Stimulated activated memory B cell treated with anti-CD40 and anti-IgM and Interleukin-4, amounts not matched to agents 10 μg/mL and 1 μg/mL and 100 μg/mL, for 72 hours (primary cell): Measurements from ENCODE around the gene XCL1.
A peak's percentile ranks its signal among the peaks of the same experiment; 100 is the strongest.
"Not testable (repeated sequence)": the region's sequence is repeated elsewhere in the genome, so short reads cannot be mapped to it uniquely, and the experiment has no call there.

Source experiments
- ATAC-seq: fragments of 150-1000 bp; cut with Tn5 transposase; 2 replicates; pipeline ENCODE4 v1.10.0; 2021
- H3K27ac Mint-ChIP-seq: one replicate; pipeline ENCODE4 v1.8.0; 2022; ENCODE audit warnings: mild to moderate bottlenecking, mixed read lengths
- H3K27me3 Mint-ChIP-seq: one replicate; pipeline ENCODE4 v1.8.0; 2022; ENCODE audit warnings: mixed read lengths
- H3K36me3 Mint-ChIP-seq: one replicate; pipeline ENCODE4 v1.8.0; 2022; ENCODE audit warnings: mixed read lengths
- H3K4me1 Mint-ChIP-seq: one replicate; pipeline ENCODE4 v1.8.0; 2022; ENCODE audit warnings: mixed read lengths
- H3K4me3 Mint-ChIP-seq: one replicate; pipeline ENCODE4 v1.8.0; 2022; ENCODE audit warnings: mild to moderate bottlenecking, moderate library complexity, mixed read lengths
- H3K9me3 Mint-ChIP-seq: one replicate; pipeline ENCODE4 v1.8.0; 2022; ENCODE audit warnings: mixed read lengths

The XCL1 gene, protein sequence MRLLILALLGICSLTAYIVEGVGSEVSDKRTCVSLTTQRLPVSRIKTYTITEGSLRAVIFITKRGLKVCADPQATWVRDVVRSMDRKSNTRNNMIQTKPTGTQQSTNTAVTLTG

GRCh38 chr1:168576245-168576688 lies at the start of gene XCL1:
TSS of gene XCL1 (plus strand) at chr1:168576605. CDS start at chr1:168576638, 33 bp downstream.
- not testable (repeated sequence) for H3K4me1 Mint-ChIP-seq, H3K36me3 Mint-ChIP-seq, H3K4me3 Mint-ChIP-seq, H3K27ac Mint-ChIP-seq, H3K9me3 Mint-ChIP-seq
- H3K27me3 Mint-ChIP-seq, result peaks cover 19% of the 10 kb centered on the region
- ATAC-seq, result peak; percentile 24

GRCh38 chr1:168529518-168529917 lies 46.9 kb upstream of the XCL1 start:
- no peak for ATAC-seq
- Mint-ChIP-seq H3K4me3 (no peak overlapping the region), H3K9me3 (no peaks in the 10 kb centered on the region), H3K27me3 (peaks cover 2% of the 10 kb centered on the region), H3K36me3 (no peaks in the 10 kb centered on the region), H3K27ac (no peak overlapping the region), H3K4me1 (no peaks in the 10 kb centered on the region)

DNA sequence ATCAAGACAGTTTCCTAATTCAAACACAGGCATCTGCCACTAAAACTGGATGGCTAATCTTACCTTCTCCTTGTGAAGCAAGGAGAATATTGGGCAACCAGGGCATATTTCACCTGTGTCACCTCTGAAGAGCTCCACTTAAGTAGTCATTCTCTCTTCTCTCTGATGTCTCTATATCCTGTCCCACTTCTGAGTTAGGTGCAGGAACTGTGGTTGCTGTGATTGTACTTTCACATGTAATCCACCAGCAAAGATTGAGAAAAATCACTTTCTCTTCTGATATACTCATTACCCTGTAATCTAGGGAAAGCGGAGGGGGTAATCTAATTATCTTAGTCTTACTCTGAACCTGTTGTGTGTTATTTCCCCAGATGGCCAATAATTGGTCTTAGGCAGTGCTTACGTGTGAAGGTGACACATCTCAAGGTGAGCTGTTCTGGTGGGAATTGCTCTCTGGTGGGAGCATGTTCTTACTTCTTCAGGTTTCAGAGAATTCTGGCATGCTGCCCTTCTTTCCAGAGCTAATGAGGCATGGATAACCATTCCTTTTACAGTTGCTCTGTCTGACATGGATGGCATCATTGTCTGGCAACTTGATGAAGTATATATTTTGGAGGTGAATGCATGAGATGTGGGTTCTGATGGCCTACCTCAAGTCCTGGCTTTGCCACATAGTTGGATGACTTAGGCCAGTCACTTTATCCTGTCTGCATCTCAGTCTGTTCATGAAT lies 44.6 kb upstream of the XCL1 start:
- Mint-ChIP-seq H3K27ac (no peak overlapping the region), H3K4me3 (no peak overlapping the region), H3K36me3 (no peaks in the 10 kb centered on the region), H3K9me3 (no peaks in the 10 kb centered on the region), H3K4me1 (peaks cover 9% of the 10 kb centered on the region), H3K27me3 (no peaks in the 10 kb centered on the region)
- no peak for ATAC-seq

- Mint-ChIP-seq H3K27ac (peak overlapping the region; percentile 35), H3K9me3 (no peaks in the 10 kb centered on the region), H3K4me3 (no peak overlapping the region), H3K4me1 (peaks cover 9% of the 10 kb centered on the region), H3K36me3 (no peaks in the 10 kb centered on the region), H3K27me3 (peaks cover 9% of the 10 kb centered on the region)
- no peak for ATAC-seq
Observed at GRCh38 chr1:168535536-168535935, 40.9 kb upstream of the XCL1 start.

DNA sequence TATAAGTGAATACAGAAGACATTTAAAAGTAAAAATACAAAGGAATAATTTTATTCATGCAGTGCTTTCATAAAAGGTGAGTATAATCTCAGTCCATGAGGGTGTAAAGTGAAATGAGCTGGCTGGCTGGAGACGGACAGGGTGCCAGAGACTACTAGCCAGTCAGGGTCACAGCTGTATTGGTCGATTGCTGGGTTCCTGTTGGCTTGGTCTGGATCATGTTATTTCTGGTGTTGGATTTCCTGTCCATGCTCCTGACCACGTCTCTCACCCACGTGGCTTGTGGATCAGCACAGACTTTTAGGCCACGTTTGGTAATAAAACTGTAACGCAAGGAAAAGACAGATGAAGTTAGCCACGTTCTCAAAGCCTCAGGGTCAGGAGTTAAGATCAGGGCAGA lies 35.6 kb upstream of the XCL1 start:
- not testable (repeated sequence) for H3K9me3 Mint-ChIP-seq, H3K27ac Mint-ChIP-seq

DNA sequence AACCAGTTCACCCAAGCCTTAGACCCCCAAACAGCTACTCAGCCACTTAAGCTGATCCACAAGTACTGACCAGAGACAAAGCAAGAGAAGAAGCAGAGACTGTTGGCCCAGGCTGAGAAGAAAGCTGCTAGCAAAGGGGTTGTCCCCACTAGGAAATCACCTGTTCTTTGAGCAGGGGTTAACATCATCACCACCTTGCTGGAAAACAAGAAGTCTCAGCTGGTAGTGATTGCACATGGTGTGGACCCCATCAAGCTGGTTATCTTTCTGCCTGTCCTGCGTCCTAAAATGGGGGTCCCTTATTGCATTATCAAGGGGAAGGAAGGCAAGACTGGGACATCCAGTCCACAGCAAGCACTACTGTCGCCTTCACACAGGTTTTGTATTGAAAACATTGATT lies 33.4 kb upstream of the XCL1 start:
- H3K9me3 Mint-ChIP-seq, H3K27ac Mint-ChIP-seq, H3K36me3 Mint-ChIP-seq, H3K4me3 Mint-ChIP-seq, ATAC-seq, H3K27me3 Mint-ChIP-seq, H3K4me1 Mint-ChIP-seq: not testable (repeated sequence)

More for the DNA sequence above, 35.6 kb upstream of the XCL1 start:
- not testable (repeated sequence) for H3K4me3 Mint-ChIP-seq, H3K27me3 Mint-ChIP-seq, H3K36me3 Mint-ChIP-seq, ATAC-seq, H3K4me1 Mint-ChIP-seq

GRCh38 chr1:168543840-168544498 lies 32.4 kb upstream of the XCL1 start, which contains the start of gene XCL2:
TSS of gene XCL2 (minus strand) at chr1:168543997. CDS start at chr1:168543964, 33 bp downstream.
- H3K36me3 Mint-ChIP-seq, H3K4me1 Mint-ChIP-seq, H3K27ac Mint-ChIP-seq, ATAC-seq, H3K4me3 Mint-ChIP-seq, H3K27me3 Mint-ChIP-seq, H3K9me3 Mint-ChIP-seq: not testable (repeated sequence)

DNA sequence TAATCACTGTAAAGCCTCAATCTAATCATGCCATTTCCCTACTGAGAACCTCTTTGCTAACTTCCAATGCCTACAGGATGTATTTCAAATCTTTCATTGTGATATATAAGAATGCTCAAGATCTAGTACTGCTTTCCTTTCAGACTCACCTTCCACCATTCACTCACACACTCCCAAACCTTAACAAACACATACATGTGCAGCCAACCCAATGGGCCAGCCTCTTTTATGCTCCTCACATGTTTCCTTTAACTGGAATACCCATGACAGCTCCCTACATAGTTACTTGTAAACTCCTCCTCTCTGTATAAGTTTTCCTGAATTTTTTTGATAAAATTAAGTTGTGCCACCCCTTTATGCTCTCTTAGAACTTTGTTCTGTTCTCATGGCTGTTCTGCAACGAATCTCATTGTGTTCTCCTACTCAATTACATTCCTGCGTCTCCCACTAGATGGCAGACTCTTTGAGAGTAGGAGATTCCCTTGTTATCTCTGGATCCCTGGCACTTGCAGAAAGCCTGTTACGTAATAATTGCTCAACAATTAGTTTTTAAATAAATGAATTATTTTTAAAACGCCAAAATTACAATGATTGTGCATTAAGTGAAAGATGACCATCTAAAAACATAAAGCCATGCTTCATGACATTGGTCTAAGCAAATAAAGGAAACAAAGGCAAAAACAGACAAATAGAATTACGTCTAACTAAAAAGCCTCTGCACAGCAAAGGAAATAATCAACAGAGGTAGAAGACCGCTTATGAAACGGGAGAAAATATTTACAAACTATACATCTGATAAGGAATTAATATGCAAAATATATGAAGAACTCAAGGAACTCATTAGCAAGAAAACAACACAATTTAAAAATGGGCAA lies 30.5 kb upstream of the XCL1 start:
- H3K36me3 Mint-ChIP-seq, ATAC-seq, H3K4me1 Mint-ChIP-seq, H3K27me3 Mint-ChIP-seq, H3K9me3 Mint-ChIP-seq, H3K27ac Mint-ChIP-seq, H3K4me3 Mint-ChIP-seq: not testable (repeated sequence)

DNA sequence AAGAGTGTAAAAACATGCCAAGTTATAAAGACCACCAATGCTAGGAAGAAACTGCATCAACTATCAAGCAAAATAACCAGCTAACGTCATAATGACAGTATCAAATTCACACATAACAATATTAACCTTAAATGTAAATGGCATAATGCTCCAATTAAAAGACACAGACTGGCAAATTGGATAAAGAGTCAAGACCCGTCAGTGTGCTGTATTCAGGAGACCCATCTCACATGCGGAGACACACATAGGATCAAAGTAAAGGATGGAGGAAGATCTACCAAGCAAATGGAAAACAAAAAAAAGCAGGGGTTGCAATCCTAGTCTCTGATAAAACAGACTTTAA lies 29.9 kb upstream of the XCL1 start:
- not testable (repeated sequence) for H3K27ac Mint-ChIP-seq, ATAC-seq, H3K9me3 Mint-ChIP-seq, H3K4me1 Mint-ChIP-seq, H3K27me3 Mint-ChIP-seq, H3K4me3 Mint-ChIP-seq, H3K36me3 Mint-ChIP-seq

DNA sequence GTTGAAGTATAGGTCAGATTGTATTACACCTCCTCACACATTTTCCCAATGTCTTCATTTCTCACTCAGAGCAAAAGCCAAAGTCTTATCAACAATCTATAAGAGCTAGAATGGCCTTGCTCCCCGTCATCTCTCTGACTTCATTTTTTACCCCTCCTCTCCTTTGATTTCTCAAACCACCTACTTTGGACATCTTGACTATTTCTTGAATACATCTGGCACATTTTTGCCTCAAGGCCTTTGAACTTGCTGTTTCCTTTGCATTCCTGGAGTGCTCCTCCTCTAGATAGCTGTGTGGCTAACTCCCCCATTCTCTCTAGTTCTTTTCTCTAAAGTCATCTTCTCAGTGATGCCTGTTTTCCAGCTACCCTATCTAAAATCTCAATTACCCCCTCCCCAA lies 25.4 kb upstream of the XCL1 start:
- H3K27ac Mint-ChIP-seq, result no peak overlapping the region
- no peak for ATAC-seq
- H3K4me1 Mint-ChIP-seq, result no peaks in the 10 kb centered on the region
- peaks cover 3% of the 10 kb centered on the region for H3K9me3 Mint-ChIP-seq
- H3K36me3 Mint-ChIP-seq, result no peaks in the 10 kb centered on the region
- no peak overlapping the region for H3K4me3 Mint-ChIP-seq
- H3K27me3 Mint-ChIP-seq, result peaks cover 9% of the 10 kb centered on the region

DNA sequence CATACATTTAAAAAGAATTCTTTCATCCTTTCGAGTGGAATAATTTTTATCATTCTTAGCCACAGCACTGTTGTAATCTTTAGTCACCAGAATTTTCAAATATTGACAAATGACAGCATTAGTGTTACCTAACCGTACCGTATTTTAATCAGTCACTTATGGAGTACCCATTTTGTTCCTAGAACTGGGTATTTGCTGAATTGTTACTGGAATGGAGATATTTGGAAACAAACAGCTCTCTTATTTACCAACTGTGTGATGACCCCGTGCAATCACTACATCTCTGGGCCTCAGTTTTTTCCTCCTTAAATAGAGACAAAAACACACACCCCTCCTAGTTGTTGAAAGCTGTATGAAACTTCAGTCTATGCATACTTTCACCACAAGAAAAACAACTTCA lies 24.7 kb upstream of the XCL1 start:
- ATAC-seq, result no peak
- H3K9me3 Mint-ChIP-seq, result peaks cover 3% of the 10 kb centered on the region
- no peak overlapping the region for H3K27ac Mint-ChIP-seq
- no peaks in the 10 kb centered on the region for H3K4me1 Mint-ChIP-seq
- H3K4me3 Mint-ChIP-seq, result no peak overlapping the region
- no peaks in the 10 kb centered on the region for H3K36me3 Mint-ChIP-seq
- peaks cover 12% of the 10 kb centered on the region for H3K27me3 Mint-ChIP-seq

GRCh38 chr1:168552961-168553360 lies 23.4 kb upstream of the XCL1 start:
- no peak for ATAC-seq
- no peak overlapping the region for H3K27ac Mint-ChIP-seq
- H3K4me1 Mint-ChIP-seq, result no peaks in the 10 kb centered on the region
- H3K36me3 Mint-ChIP-seq, result no peaks in the 10 kb centered on the region
- H3K27me3 Mint-ChIP-seq, result peaks cover 12% of the 10 kb centered on the region
- H3K9me3 Mint-ChIP-seq, result no peaks in the 10 kb centered on the region
- no peak overlapping the region for H3K4me3 Mint-ChIP-seq

- peak; percentile 50 for ATAC-seq
- no peak overlapping the region for H3K4me3 Mint-ChIP-seq
- no peak overlapping the region for H3K27ac Mint-ChIP-seq
- no peaks in the 10 kb centered on the region for H3K4me1 Mint-ChIP-seq
- H3K9me3 Mint-ChIP-seq, result no peaks in the 10 kb centered on the region
- H3K27me3 Mint-ChIP-seq, result peaks cover 12% of the 10 kb centered on the region
- no peaks in the 10 kb centered on the region for H3K36me3 Mint-ChIP-seq
Observed at GRCh38 chr1:168553680-168554553, 22.5 kb upstream of the XCL1 start.

DNA sequence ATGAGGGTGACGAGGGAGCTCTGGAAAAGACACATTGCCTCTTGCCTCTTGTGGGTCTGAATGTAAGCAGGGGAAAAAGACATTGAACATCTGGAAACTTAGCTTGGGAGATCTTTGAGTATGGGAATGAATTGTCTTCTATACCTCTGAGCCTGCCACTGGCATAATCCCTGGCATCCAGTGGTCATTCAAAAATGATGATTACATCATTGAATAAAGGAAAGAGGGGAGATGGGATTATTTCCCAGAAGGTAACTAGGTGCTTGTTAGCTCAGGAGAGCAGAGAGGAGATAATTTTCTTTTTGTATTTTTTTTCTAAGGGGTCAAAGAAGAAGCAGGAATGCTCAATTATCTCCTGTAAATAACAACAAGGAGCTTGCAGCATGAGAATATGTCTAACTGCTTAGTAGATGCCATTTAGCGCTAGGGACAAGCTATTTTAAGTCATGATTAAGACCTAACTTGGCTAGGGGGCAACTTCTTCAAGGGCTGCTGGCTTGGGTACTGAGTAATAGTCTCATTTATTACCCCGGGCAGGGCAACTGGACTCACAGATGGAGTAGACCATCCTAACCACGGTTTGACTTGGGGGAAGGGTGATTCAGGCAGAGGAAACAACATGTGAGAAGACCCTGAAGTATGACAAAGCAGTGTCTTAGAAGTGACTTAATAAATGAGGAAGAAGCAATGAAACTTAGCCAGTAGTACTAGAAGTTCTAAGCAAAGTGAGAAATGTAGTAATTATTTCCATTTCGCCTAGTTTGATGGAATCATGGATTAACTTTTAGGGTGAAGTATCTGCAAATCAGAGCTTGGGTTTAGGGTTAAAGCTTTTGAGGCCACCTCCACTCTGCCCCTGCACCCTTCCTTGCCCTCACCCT lies 21.6 kb upstream of the XCL1 start:
- Mint-ChIP-seq H3K9me3 (no peaks in the 10 kb centered on the region), H3K4me1 (no peaks in the 10 kb centered on the region), H3K36me3 (no peaks in the 10 kb centered on the region), H3K27me3 (peaks cover 12% of the 10 kb centered on the region), H3K27ac (no peak overlapping the region), H3K4me3 (no peak overlapping the region)
- no peak for ATAC-seq
